ENCODE measurements around the gene S100A11.

Gene S100A11

GRCh38 chr1:152039886-152040285, 3.1 kb upstream of the S100A11 start:
- DNase-seq: no peak

DNA sequence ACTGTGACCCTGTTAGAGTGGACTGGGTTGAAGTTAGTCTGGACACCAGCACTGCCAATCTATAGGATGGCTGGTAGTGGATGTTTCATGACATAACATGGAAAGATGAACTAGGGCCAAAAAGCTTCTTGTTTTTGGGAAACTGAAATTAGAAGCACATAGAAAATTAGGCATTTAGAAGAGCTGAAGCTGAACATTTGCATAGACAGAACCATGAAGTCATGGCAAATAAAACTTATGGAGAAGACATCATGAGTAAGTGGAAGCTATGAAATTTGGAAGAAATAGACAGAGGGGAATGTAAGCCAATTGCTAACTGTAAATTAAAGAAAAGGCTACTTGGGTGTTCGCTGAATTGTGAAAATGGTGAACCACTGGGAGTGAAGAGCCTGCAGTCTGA, 2.7 kb upstream of the S100A11 start:
- no peak for DNase-seq

DNA sequence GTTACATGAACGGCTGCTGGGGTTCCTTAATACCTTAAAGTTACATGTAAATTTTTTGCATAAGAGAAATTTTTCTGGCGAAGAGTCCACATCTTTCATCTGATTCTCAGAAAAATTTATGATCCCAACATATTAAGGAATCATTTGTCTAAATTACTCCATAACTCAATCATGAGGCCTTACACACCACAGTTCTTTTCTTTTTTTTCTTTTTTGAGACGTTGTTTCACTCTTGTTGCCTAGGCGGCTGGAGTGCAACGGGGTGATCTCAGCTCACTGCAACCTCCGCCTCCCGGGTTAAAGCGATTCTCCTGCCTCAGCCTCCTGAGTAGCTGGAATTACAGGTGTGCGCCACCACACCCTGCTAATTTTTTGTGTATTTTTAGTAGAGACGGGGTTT, 2.1 kb upstream of the S100A11 start:
- DNase-seq: no peak

DNA sequence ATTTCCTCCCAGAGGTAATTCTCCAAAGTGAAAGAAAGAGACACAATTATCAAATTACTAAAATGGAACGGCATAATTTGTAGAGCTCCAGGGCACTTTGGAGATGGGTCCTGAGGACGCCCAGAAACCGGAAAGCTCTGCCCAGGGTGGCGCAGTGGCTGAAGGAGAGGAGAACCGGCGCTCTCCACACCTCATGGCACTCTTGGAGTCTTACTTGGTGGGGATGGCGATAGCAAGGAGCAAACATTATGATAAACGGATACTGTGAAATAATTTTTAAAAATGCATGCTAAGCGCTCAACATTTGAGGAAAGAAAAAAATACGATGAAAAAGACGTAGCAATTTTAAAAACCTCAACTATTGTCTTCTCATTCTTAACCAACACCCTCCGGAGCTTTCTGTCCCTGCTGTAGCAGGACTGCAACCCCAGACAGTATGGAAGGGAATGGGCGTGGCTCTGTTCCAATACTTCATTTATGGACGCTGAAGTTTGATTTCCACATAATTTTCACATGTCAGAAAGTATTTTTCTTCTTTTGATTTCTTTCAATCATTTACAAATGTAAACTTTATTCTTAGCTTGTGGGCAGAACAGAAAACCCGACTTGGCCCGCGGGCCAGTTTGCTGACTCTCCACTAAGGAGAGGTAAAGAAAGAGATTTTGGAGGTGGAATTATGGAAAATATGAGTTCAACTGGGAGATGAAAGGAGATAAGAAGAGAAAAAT, 1.1 kb downstream of the S100A11 start:
- DNase-seq: no peak

- DNase-seq: peak in 2 of 51 donors; percentile 0
These were observed 1.9 kb downstream of the S100A11 start for GRCh38 chr1:152034654-152035538.

DNA sequence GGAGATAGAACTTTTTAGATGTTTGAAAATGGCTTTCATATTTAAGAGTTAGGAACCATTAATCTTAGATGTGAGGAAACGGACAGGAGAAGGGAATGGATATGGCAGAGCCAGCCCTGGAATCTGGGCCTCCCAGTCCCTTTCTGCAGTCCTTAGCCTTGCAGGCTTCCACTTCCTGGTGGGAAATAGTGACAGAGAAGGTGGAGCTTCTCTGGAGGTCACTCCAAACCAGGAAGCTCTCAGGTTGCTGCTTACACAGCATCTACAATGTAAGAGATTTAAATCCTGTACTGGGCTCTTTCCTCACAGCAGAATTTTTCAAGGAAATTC, 2.5 kb downstream of the S100A11 start:
- no peak for DNase-seq

DNA sequence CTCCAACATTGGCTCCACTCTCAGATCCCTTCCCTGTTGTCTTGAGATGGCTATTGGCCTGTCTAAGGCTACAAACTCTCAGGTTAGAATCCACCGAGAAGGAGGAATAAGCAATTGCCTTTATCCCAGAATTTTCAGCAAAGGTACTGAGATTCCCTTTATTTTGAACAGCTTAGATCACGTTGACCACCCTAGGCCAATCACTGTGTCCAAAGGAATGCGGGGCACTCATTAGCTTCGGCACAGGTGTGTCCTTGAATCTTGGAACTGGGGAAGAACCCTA, 6.9 kb downstream of the S100A11 start:
- no peak for DNase-seq

DNA sequence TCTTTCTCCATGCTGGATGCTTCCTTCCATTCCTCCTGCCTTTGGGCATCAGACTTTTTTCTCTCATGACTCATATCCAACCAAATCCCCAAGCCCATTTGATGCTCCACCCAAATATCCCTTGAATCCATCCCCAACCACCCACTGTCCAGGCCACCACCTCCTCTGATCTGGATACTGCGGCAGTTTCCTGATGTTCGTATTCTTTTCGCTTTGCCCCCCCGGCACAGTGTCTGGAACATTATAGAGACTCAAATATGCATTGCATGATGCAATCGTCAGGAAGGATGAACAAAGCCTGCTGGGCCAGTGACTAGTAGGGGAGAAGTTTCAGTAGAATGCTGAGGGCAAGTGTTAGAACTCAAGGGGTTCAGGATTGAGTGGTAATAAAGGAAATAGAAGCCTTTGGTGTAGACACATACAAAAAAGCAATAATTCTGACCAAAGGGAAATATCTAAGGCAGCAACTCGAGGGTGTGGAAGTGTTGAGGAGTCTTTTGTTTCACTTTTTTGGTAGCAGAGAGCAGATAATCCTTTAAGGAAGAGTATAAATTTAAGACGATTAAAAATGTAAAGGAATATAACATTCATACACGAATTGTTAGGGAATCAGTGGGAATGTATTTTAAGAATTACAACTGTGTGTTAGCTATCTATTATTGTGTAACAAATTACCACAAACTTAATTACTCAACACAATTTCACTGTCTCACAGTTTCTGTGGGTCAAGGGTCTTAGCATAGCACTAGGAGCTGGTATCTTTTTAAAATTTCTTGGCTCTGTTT, 7.5 kb downstream of the S100A11 start:
- DNase-seq: no peak

DNA sequence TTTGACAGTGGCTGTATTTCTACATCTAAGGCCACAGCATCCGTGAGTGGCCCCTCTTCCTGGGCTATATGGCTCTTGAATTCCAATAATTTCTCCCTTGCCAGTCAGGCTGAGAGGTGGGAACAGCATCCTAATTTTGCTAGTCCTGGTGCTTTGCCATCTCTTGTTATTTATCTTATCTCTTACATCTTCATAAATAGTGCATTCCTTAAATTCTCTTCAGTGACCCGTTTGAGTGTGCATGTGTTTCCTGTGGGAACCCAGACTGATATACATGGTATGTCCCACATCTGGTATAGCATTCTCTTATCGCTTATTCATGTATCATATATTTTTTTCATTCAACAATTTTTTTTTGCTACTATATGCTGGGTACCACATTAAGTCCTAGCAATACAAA, 9.9 kb downstream of the S100A11 start:
- DNase-seq: no peak

GRCh38 chr1:152024223-152024622, 12.6 kb downstream of the S100A11 start:
- DNase-seq: no peak

DNA sequence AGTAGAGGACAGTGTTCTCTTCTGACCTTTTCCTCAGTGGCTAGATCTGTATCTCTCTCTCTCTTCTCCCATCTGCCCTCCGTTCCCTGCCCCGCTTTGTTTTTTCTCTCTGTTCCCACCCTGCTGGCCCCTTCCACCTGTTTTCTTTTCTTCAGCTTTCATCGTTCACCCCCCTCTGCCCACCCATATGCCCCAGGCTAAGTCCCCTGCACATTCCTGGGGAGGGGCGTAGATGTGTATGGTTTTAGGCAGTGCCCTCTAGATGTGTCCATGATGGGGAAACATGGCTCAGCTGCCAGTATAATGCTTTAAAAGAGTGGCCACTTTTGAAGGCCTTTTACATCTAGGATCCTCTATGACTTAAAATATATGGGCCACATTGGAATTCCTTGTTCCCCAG, 13.6 kb downstream of the S100A11 start:
- no peak for DNase-seq

GRCh38 chr1:152022474-152022873, 14.3 kb downstream of the S100A11 start:
- no peak for DNase-seq

- DNase-seq: no peak
These were observed 15.2 kb downstream of the S100A11 start for GRCh38 chr1:152021569-152021968.

DNA sequence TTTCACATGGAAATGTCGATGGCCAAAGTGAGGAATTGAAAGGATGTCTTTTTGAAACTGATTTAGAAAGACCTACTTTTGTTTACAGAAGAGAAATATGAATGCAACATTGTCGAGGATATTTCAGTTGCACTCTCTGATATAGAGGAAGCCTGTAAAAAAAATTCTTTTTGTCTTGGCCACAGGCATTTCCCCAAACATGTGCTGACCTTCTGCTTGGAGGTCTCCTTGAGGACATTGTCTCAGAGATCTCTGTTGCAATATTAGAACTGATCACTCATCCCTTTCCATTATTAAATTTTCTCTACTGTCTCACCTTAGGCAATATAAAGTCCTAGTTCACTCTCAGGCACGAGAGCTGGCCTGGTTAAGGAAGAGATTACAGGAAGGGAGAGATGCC, 16.0 kb downstream of the S100A11 start:
- DNase-seq: no peak

DNA sequence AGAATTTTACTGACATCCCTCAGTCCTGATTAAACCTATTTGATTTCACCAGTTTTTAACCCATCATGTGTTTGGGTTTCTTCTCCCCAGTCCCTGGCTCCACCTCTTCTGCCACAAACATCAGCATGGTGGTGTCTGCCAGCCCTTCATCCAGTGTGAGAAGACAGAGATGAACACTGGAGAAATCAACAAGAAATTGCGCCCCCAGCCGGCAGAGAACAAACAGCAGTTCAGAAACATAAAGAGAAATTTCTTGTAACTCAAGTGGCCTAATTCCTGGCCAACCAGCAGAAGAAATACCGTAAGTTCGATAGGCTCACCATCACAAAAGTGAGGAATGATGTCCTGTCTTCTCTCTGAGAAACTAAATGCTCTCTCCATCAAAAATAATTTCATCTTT, 18.3 kb downstream of the S100A11 start:
- no peak for DNase-seq

DNA sequence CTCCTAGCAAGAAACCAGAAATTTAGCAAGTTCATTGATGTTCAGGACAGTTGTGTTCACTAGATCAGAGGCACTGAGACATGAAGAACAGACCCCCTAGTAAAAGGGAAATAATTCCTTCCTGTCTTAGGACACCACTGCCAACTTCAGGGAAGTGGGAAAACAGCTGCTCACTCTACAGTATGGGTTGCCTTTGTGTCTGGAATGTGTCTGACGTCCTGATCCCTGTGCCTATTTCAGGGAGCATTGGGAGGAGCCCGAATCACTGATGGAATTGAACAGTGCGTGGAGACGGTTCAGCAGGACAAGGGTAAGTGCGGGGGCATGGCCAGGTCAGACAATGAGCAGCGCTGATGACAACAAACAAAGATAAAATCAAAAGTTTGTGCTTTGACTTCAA, 21.0 kb downstream of the S100A11 start:
- no peak for DNase-seq

DNA sequence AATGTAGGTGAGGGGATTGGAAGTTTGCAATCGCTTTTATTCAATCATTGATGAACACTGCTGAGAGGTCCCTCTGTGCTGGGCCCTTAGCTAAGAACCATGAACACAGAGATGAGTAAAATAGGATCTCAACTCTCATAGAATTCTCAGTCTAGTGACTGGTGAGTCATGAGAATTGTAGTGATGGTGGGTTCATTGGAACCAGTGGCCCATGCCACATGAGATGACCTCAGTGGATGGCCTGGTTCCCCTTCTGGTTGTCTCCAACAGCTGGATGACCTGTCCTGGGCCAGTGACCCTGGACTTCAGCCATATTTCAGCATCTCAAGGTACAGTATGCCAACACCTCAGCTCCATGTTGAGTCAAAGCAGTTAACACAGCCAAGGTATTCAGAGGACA, 21.9 kb downstream of the S100A11 start:
- DNase-seq: no peak

DNA sequence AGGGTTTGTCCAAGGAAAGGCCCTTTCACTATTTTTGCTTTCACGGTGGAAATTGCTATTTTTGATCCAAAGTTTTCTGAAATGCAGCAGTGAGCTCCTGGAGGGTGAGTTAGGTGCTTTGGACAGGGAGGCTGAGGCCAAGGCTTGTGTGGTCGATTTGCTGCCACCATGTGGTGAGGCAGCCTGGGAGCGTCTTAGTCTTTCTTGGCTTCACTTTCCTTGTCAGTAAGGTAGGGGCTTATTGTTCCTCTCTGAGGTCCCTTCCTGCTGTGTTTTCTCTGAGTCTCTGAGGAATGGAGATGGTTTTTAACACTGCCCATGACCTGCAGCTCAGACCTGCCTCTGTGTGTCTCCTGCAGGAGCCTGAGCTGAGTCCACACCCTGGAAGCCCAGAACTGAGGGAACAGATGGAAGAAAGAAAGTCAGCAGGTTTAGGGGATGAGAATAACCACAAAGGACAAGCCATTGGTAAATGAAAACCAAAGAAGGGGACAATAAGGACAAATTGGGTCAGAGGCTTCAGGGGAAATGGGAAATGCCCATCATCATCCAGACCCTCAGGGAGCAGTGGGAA, 23.1 kb downstream of the S100A11 start:
- DNase-seq: peak in 3 of 51 donors; percentile 2 to 6 (median 5)

- no peak for DNase-seq
These were observed 27.1 kb downstream of the S100A11 start for GRCh38 chr1:152009691-152010090.

GRCh38 chr1:152007047-152007446, 29.8 kb downstream of the S100A11 start:
- DNase-seq: no peak

GRCh38 chr1:152005360-152005912, 31.4 kb downstream of the S100A11 start:
- DNase-seq: no peak

All from hypothalamus (tissue), 51 donors.